GM23248 (cell line): ENCODE data around the gene TRAF5. TPM values are rescaled to one million over a fixed set of nuclear protein-coding genes. Genes with fewer than 3 reads are reported as not detected.

Source experiments
- DNase-seq: peaks from one replicate; pipeline ENCODE4 v3.0.0-alpha.2; 2015
- H2AFZ ChIP-seq: fragments of 200-600 bp; sonication (generic); 2 replicates; pipeline ENCODE4 v1.6.1; 2016; ENCODE audit warnings: antibody characterized with exemption
- H3F3A ChIP-seq: fragments of 200-600 bp; sonication (generic); 2 replicates; pipeline ENCODE4 v1.6.1; 2016; ENCODE audit warnings: mild to moderate bottlenecking, antibody characterized with exemption, mixed run types; ENCODE audit not compliant: insufficient read depth
- H3K27ac ChIP-seq: fragments of 200-600 bp; sonication (generic); 2 replicates; pipeline ENCODE4 v1.5.1; 2016; ENCODE audit warnings: mild to moderate bottlenecking
- H3K27me3 ChIP-seq: fragments of 200-600 bp; sonication (generic); replicated peaks from 2 replicates; pipeline ENCODE4 v1.6.1; 2016; ENCODE audit warnings: mild to moderate bottlenecking; ENCODE audit not compliant: insufficient read depth
- H3K36me3 ChIP-seq: fragments of 200-600 bp; sonication (generic); 2 replicates; pipeline ENCODE4 v1.6.1; 2016; ENCODE audit warnings: low read depth, mild to moderate bottlenecking
- H3K4me1 ChIP-seq: fragments of 200-600 bp; sonication (generic); 2 replicates; pipeline ENCODE4 v1.6.1; 2016; ENCODE audit warnings: mild to moderate bottlenecking; ENCODE audit not compliant: insufficient read depth
- H3K4me2 ChIP-seq: fragments of 200-600 bp; sonication (generic); one replicate; pipeline ENCODE4 v1.6.1; 2016; ENCODE audit warnings: mild to moderate bottlenecking; ENCODE audit not compliant: unreplicated experiment
- H3K4me3 ChIP-seq: fragments of 200-600 bp; sonication (generic); 2 replicates; pipeline ENCODE4 v1.5.1; 2016; ENCODE audit warnings: mild to moderate bottlenecking
- H3K79me2 ChIP-seq: fragments of 200-600 bp; sonication (generic); 2 replicates; pipeline ENCODE4 v1.6.1; 2016; ENCODE audit warnings: mild to moderate bottlenecking; ENCODE audit not compliant: insufficient read depth
- H3K9ac ChIP-seq: fragments of 200-600 bp; sonication (generic); 2 replicates; pipeline ENCODE4 v1.6.1; 2016; ENCODE audit warnings: mild to moderate bottlenecking
- H3K9me2 ChIP-seq: fragments of 200-600 bp; sonication (generic); 2 replicates; pipeline ENCODE4 v1.6.1; 2016; ENCODE audit warnings: mixed run types, mild to moderate bottlenecking, moderate library complexity; ENCODE audit not compliant: insufficient read depth
- H3K9me3 ChIP-seq: fragments of 200-600 bp; sonication (generic); one replicate; pipeline ENCODE4 v1.6.1; 2017; ENCODE audit warnings: low read depth
- H4K20me1 ChIP-seq: fragments of 200-600 bp; sonication (generic); 2 replicates; pipeline ENCODE4 v1.6.0; 2016; ENCODE audit not compliant: insufficient read depth
- EZH2 ChIP-seq: fragments of 200-600 bp; sonication (generic); IDR thresholded peaks from 2 replicates; pipeline ENCODE4 v1.6.1; 2018; ENCODE audit warnings: antibody characterized with exemption, mild to moderate bottlenecking; ENCODE audit not compliant: insufficient read depth, poor library complexity, severe bottlenecking
- EZH2phosphoT487 ChIP-seq: fragments of 200-600 bp; sonication (generic); IDR thresholded peaks from 2 replicates; pipeline ENCODE4 v1.6.1; 2018; ENCODE audit warnings: antibody characterized with exemption, moderate library complexity, mild to moderate bottlenecking, low read depth; ENCODE audit not compliant: insufficient read depth
- WGBS, 2 experiments: methylation state at CpG; one replicate each; pipeline ENCODE4 v1.1.6; 2015 to 2017; ENCODE audit warnings: low lambda C conversion rate in 2 of 2, low coverage in 1 of 2; ENCODE audit errors: missing lambda C conversion rate in 2 of 2; 5-methylcytosine and 5-hydroxymethylcytosine counted together
- in situ Hi-C: fragments of 300-500 bp; cut with MboI; formaldehyde crosslinking; loops from 2 replicates; pipeline ENCODE4 v1.15.0; 2020
- polyA plus RNA-seq: library from polyadenylated mRNA; unstranded; fragments of >200 nt; fragmentation: Nextera tagmentation; extraction: Ambion mirVana; gene quantifications from 2 replicates; pipeline ENCODE4 v1.2.1, GENCODE V29; 2016
- total RNA-seq: library from RNA; depleted of rRNA; stranded (reverse); fragments of >200 nt; shearing (Covaris generic); gene quantifications from 2 replicates; pipeline ENCODE4 v1.2.3, GENCODE V29; 2014

Gene TRAF5
- total and polyA plus RNA-seq, 2 experiments from 2014 or later: 5.7 to 7.7 TPM

GRCh38 chr1:211343607-211344006, 17.0 kb downstream of the TRAF5 start:
- H3K36me3 ChIP-seq: no peaks in the 10 kb centered on the region
- no peaks in the 10 kb centered on the region for H3K9me2 ChIP-seq
- no peak overlapping the region for H3K4me3 ChIP-seq
- H3F3A ChIP-seq: 0 out of 2 replicates have a peak, but pooled peaks cover 7% of the 10 kb centered on the region
- no peak overlapping the region for H3K27ac ChIP-seq
- H3K9ac ChIP-seq: no peak overlapping the region
- TF ChIP-seq EZH2: no peak
- no peak for TF ChIP-seq EZH2phosphoT487
- H3K9me3 ChIP-seq: no peaks in the 10 kb centered on the region
- no peak overlapping the region for H3K4me2 ChIP-seq
- H3K4me1 ChIP-seq: no peaks in the 10 kb centered on the region
- no peaks in the 10 kb centered on the region for H3K27me3 ChIP-seq
- DNase-seq: peak; percentile 43
- no peak overlapping the region for H2AFZ ChIP-seq
- WGBS, 2 experiments: 91 to 97% methylated on average over 4 of the region's 4 CpGs
- in situ Hi-C loops: no loop called here
- H4K20me1 ChIP-seq: no peaks in the 10 kb centered on the region
- H3K79me2 ChIP-seq: peaks cover 6% of the 10 kb centered on the region; the same call in 1 of the 2 replicates

GRCh38 chr1:211344152-211344618, 17.6 kb downstream of the TRAF5 start:
- no peak overlapping the region for H2AFZ ChIP-seq
- H4K20me1 ChIP-seq: no peaks in the 10 kb centered on the region
- no peaks in the 10 kb centered on the region for H3K36me3 ChIP-seq
- 0 out of 2 replicates have a peak, but pooled peaks cover 7% of the 10 kb centered on the region for H3F3A ChIP-seq
- DNase-seq: no peak
- no peaks in the 10 kb centered on the region for H3K27me3 ChIP-seq
- in situ Hi-C loops: no loop called here
- TF ChIP-seq EZH2phosphoT487 (no peak), EZH2 (no peak)
- no peak overlapping the region for H3K4me3 ChIP-seq
- H3K9me3 ChIP-seq: no peaks in the 10 kb centered on the region
- 97 to 98% methylated on average over 6 of the region's 6 CpGs for WGBS, 2 experiments
- H3K79me2 ChIP-seq: peaks cover 6% of the 10 kb centered on the region; the same call in 1 of the 2 replicates
- H3K9me2 ChIP-seq: no peaks in the 10 kb centered on the region
- H3K27ac ChIP-seq: no peak overlapping the region
- no peaks in the 10 kb centered on the region for H3K4me1 ChIP-seq
- H3K9ac ChIP-seq: no peak overlapping the region
- no peak overlapping the region for H3K4me2 ChIP-seq

DNA sequence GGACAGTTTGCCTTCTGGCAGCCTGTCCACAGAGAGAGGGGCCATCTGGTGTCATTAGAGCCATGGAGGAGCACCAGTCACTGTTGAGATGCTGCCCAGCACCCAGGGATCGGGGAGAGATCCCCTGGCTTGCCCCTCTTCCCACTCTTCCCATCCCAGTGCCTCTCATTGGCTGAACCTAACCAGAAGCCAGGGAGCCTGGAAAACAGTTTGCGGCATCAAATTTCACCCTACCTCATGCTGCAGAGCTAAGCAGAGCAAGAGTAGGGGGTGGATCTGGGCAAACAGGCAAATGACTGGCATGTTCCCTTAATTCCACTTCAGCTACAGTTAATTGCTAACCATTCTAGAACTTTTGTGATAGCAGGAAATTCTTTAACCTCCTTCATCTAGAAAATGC, 19.1 kb downstream of the TRAF5 start:
- no peaks in the 10 kb centered on the region for H4K20me1 ChIP-seq
- H3K9me2 ChIP-seq: no peaks in the 10 kb centered on the region
- WGBS, 2 experiments: 94% methylated on average over 2 of the region's 2 CpGs
- in situ Hi-C loops: no loop called here
- H3K9ac ChIP-seq: no peak overlapping the region
- DNase-seq: no peak
- H3F3A ChIP-seq: 0 out of 2 replicates have a peak, but pooled peaks cover 7% of the 10 kb centered on the region
- H3K36me3 ChIP-seq: no peaks in the 10 kb centered on the region
- no peak overlapping the region for H3K4me3 ChIP-seq
- no peak overlapping the region for H3K27ac ChIP-seq
- H2AFZ ChIP-seq: no peak overlapping the region
- H3K27me3 ChIP-seq: no peaks in the 10 kb centered on the region
- no peak for TF ChIP-seq EZH2
- no peak for TF ChIP-seq EZH2phosphoT487
- no peak overlapping the region for H3K4me2 ChIP-seq
- H3K79me2 ChIP-seq: peaks cover 6% of the 10 kb centered on the region; the same call in 1 of the 2 replicates
- H3K9me3 ChIP-seq: no peaks in the 10 kb centered on the region
- no peaks in the 10 kb centered on the region for H3K4me1 ChIP-seq

- Histone ChIP-seq H3K36me3 (no peaks in the 10 kb centered on the region), H3K9me2 (no peaks in the 10 kb centered on the region), H3F3A (0 out of 2 replicates have a peak, but pooled peaks cover 7% of the 10 kb centered on the region), H3K4me1 (no peaks in the 10 kb centered on the region), H3K9me3 (no peaks in the 10 kb centered on the region), H4K20me1 (no peaks in the 10 kb centered on the region), H3K9ac (no peak overlapping the region), H3K79me2 (peaks cover 6% of the 10 kb centered on the region; the same call in 1 of the 2 replicates), H3K4me2 (no peak overlapping the region), H2AFZ (no peak overlapping the region), H3K27me3 (no peaks in the 10 kb centered on the region), H3K4me3 (no peak overlapping the region), H3K27ac (no peak overlapping the region)
- in situ Hi-C loops: no loop called here
- WGBS, 2 experiments: 96% methylated on average over 4 of the region's 4 CpGs
- no peak for TF ChIP-seq EZH2
- no peak for TF ChIP-seq EZH2phosphoT487
- DNase-seq: no peak
Observed at GRCh38 chr1:211347077-211347844, 20.6 kb downstream of the TRAF5 start.
